ENCODE results near the gene COL4A1. TPM values are rescaled to one million over a fixed set of nuclear protein-coding genes. Genes with fewer than 3 reads are reported as not detected.

Gene COL4A1
- total RNA-seq, 1 donor from 2014 or later, result not detected

- no peaks in the 10 kb centered on the region for H3K36me3 Mint-ChIP-seq (ENCODE audit: low read depth)
- no peak overlapping the region for H3K4me3 Mint-ChIP-seq
- H3K27me3 Mint-ChIP-seq (ENCODE audit: insufficient read depth), result peaks cover 33% of the 10 kb centered on the region
- H3K9me3 Mint-ChIP-seq, result no peaks in the 10 kb centered on the region
- H3K4me1 Mint-ChIP-seq (ENCODE audit: low read depth), result no peaks in the 10 kb centered on the region
- no peak for DNase-seq (ENCODE audit: low spot score)
- intact Hi-C loops (cut with micrococcal nuclease), result loop anchor here (1.0 to 10.0 kb wide), 7 partner anchors 76 to 1257 kb away; no protein-coding TSS in a partner anchor
- H3K27ac Mint-ChIP-seq, result no peak overlapping the region
Measured at GRCh38 chr13:110221406-110222117, 85.4 kb downstream of the COL4A1 start.

- no peak overlapping the region for H3K27ac Mint-ChIP-seq
Measured at GRCh38 chr13:110220471-110220870, 86.5 kb downstream of the COL4A1 start.

GRCh38 chr13:110218581-110219201, 88.3 kb downstream of the COL4A1 start:
- no peak for DNase-seq (ENCODE audit: low spot score)
- peaks cover 21% of the 10 kb centered on the region for H3K27me3 Mint-ChIP-seq (ENCODE audit: insufficient read depth)
- intact Hi-C loops (cut with micrococcal nuclease), result no loop called here

More at GRCh38 chr13:110220471-110220870, 86.5 kb downstream of the COL4A1 start:
- Mint-ChIP-seq H3K4me3 (no peak overlapping the region), H3K9me3 (no peaks in the 10 kb centered on the region), H3K4me1 (ENCODE audit: low read depth) (no peaks in the 10 kb centered on the region), H3K36me3 (ENCODE audit: low read depth) (no peaks in the 10 kb centered on the region), H3K27me3 (ENCODE audit: insufficient read depth) (peaks cover 25% of the 10 kb centered on the region)
- DNase-seq (ENCODE audit: low spot score), result no peak
- intact Hi-C loops (cut with micrococcal nuclease), result loop anchor here (5.0 to 10.0 kb wide), 2 partner anchors 77 to 1256 kb away; no protein-coding TSS in a partner anchor

GRCh38 chr13:110217811-110218210, 89.1 kb downstream of the COL4A1 start:
- Mint-ChIP-seq H3K4me3 (no peak overlapping the region), H3K27ac (no peak overlapping the region), H3K36me3 (ENCODE audit: low read depth) (no peaks in the 10 kb centered on the region), H3K4me1 (ENCODE audit: low read depth) (no peaks in the 10 kb centered on the region), H3K27me3 (ENCODE audit: insufficient read depth) (peaks cover 21% of the 10 kb centered on the region), H3K9me3 (no peaks in the 10 kb centered on the region)
- no peak for DNase-seq (ENCODE audit: low spot score)
- intact Hi-C loops (cut with micrococcal nuclease), result no loop called here

More at GRCh38 chr13:110218581-110219201, 88.3 kb downstream of the COL4A1 start:
- H3K4me3 Mint-ChIP-seq, result no peak overlapping the region
- H3K9me3 Mint-ChIP-seq, result no peaks in the 10 kb centered on the region
- H3K27ac Mint-ChIP-seq, result no peak overlapping the region
- H3K4me1 Mint-ChIP-seq (ENCODE audit: low read depth), result no peaks in the 10 kb centered on the region
- H3K36me3 Mint-ChIP-seq (ENCODE audit: low read depth), result no peaks in the 10 kb centered on the region

GRCh38 chr13:110217085-110217484, 89.9 kb downstream of the COL4A1 start:
- intact Hi-C loops (cut with micrococcal nuclease), result no loop called here
- no peaks in the 10 kb centered on the region for H3K36me3 Mint-ChIP-seq (ENCODE audit: low read depth)
- no peak overlapping the region for H3K27ac Mint-ChIP-seq
- peaks cover 18% of the 10 kb centered on the region for H3K27me3 Mint-ChIP-seq (ENCODE audit: insufficient read depth)
- H3K4me3 Mint-ChIP-seq, result no peak overlapping the region
- no peak for DNase-seq (ENCODE audit: low spot score)
- no peaks in the 10 kb centered on the region for H3K9me3 Mint-ChIP-seq
- H3K4me1 Mint-ChIP-seq (ENCODE audit: low read depth), result no peaks in the 10 kb centered on the region

GRCh38 chr13:110216398-110217041, 90.4 kb downstream of the COL4A1 start:
- H3K9me3 Mint-ChIP-seq, result no peaks in the 10 kb centered on the region
- no peak for DNase-seq (ENCODE audit: low spot score)
- no peak overlapping the region for H3K27ac Mint-ChIP-seq
- peaks cover 15% of the 10 kb centered on the region for H3K27me3 Mint-ChIP-seq (ENCODE audit: insufficient read depth)
- no peaks in the 10 kb centered on the region for H3K36me3 Mint-ChIP-seq (ENCODE audit: low read depth)
- intact Hi-C loops (cut with micrococcal nuclease), result no loop called here
- no peak overlapping the region for H3K4me3 Mint-ChIP-seq
- H3K4me1 Mint-ChIP-seq (ENCODE audit: low read depth), result no peaks in the 10 kb centered on the region

- Mint-ChIP-seq H3K4me3 (no peak overlapping the region), H3K4me1 (ENCODE audit: low read depth) (no peaks in the 10 kb centered on the region), H3K27me3 (ENCODE audit: insufficient read depth) (peaks cover 15% of the 10 kb centered on the region), H3K27ac (no peak overlapping the region), H3K9me3 (no peaks in the 10 kb centered on the region), H3K36me3 (ENCODE audit: low read depth) (no peaks in the 10 kb centered on the region)
- no peak for DNase-seq (ENCODE audit: low spot score)
- intact Hi-C loops (cut with micrococcal nuclease), result no loop called here
Measured at GRCh38 chr13:110216006-110216397, 91.0 kb downstream of the COL4A1 start.

GRCh38 chr13:110215606-110216005, 91.4 kb downstream of the COL4A1 start:
- no peaks in the 10 kb centered on the region for H3K4me1 Mint-ChIP-seq (ENCODE audit: low read depth)
- H3K36me3 Mint-ChIP-seq (ENCODE audit: low read depth), result no peaks in the 10 kb centered on the region
- DNase-seq (ENCODE audit: low spot score), result no peak
- H3K9me3 Mint-ChIP-seq, result no peaks in the 10 kb centered on the region
- intact Hi-C loops (cut with micrococcal nuclease), result no loop called here
- no peak overlapping the region for H3K4me3 Mint-ChIP-seq
- peaks cover 12% of the 10 kb centered on the region for H3K27me3 Mint-ChIP-seq (ENCODE audit: insufficient read depth)
- no peak overlapping the region for H3K27ac Mint-ChIP-seq

GRCh38 chr13:110214637-110215036, 92.3 kb downstream of the COL4A1 start:
- Mint-ChIP-seq H3K4me1 (ENCODE audit: low read depth) (no peaks in the 10 kb centered on the region), H3K9me3 (no peaks in the 10 kb centered on the region), H3K27ac (no peak overlapping the region), H3K36me3 (ENCODE audit: low read depth) (no peaks in the 10 kb centered on the region), H3K27me3 (ENCODE audit: insufficient read depth) (peaks cover 8% of the 10 kb centered on the region), H3K4me3 (no peak overlapping the region)
- intact Hi-C loops (cut with micrococcal nuclease), result no loop called here
- no peak for DNase-seq (ENCODE audit: low spot score)

GRCh38 chr13:110213461-110214074, 93.4 kb downstream of the COL4A1 start:
- intact Hi-C loops (cut with micrococcal nuclease), result no loop called here
- H3K9me3 Mint-ChIP-seq, result no peaks in the 10 kb centered on the region
- no peak overlapping the region for H3K4me3 Mint-ChIP-seq
- peaks cover 3% of the 10 kb centered on the region for H3K27me3 Mint-ChIP-seq (ENCODE audit: insufficient read depth)
- H3K36me3 Mint-ChIP-seq (ENCODE audit: low read depth), result no peaks in the 10 kb centered on the region
- H3K4me1 Mint-ChIP-seq (ENCODE audit: low read depth), result no peaks in the 10 kb centered on the region
- H3K27ac Mint-ChIP-seq, result no peak overlapping the region
- DNase-seq (ENCODE audit: low spot score), result no peak

- Mint-ChIP-seq H3K27me3 (ENCODE audit: insufficient read depth) (peaks cover 3% of the 10 kb centered on the region), H3K4me1 (ENCODE audit: low read depth) (no peaks in the 10 kb centered on the region), H3K9me3 (no peaks in the 10 kb centered on the region), H3K36me3 (ENCODE audit: low read depth) (no peaks in the 10 kb centered on the region), H3K27ac (no peak overlapping the region), H3K4me3 (no peak overlapping the region)
- DNase-seq (ENCODE audit: low spot score), result no peak
- intact Hi-C loops (cut with micrococcal nuclease), result no loop called here
Measured at GRCh38 chr13:110212529-110212928, 94.4 kb downstream of the COL4A1 start.

- H3K4me1 Mint-ChIP-seq (ENCODE audit: low read depth), result no peaks in the 10 kb centered on the region
- H3K27me3 Mint-ChIP-seq (ENCODE audit: insufficient read depth), result peaks cover 3% of the 10 kb centered on the region
- no peaks in the 10 kb centered on the region for H3K9me3 Mint-ChIP-seq
- DNase-seq (ENCODE audit: low spot score), result no peak
- intact Hi-C loops (cut with micrococcal nuclease), result no loop called here
- no peak overlapping the region for H3K4me3 Mint-ChIP-seq
- H3K27ac Mint-ChIP-seq, result no peak overlapping the region
- H3K36me3 Mint-ChIP-seq (ENCODE audit: low read depth), result no peaks in the 10 kb centered on the region
Measured at GRCh38 chr13:110211735-110212134, 95.2 kb downstream of the COL4A1 start.

GRCh38 chr13:110211046-110211445, 95.9 kb downstream of the COL4A1 start:
- intact Hi-C loops (cut with micrococcal nuclease), result no loop called here
- Mint-ChIP-seq H3K9me3 (no peaks in the 10 kb centered on the region), H3K27me3 (ENCODE audit: insufficient read depth) (peaks cover 3% of the 10 kb centered on the region), H3K27ac (no peak overlapping the region), H3K4me1 (ENCODE audit: low read depth) (no peaks in the 10 kb centered on the region), H3K4me3 (no peak overlapping the region), H3K36me3 (ENCODE audit: low read depth) (no peaks in the 10 kb centered on the region)
- no peak for DNase-seq (ENCODE audit: low spot score)
